Thoracic aorta (tissue), 2 donors: ENCODE results near the gene SNAP23. TPM values are rescaled to one million over a fixed set of nuclear protein-coding genes. Genes with fewer than 3 reads are reported as not detected.
A peak's percentile ranks its signal among the peaks of the same experiment; 100 is the strongest.

ENCODE experiments used
- ATAC-seq: fragments of 150-250 bp; one replicate; pipeline ENCODE4 v1.8.0; 2017; ENCODE audit warnings: low read depth; ENCODE audit not compliant: insufficient number of reproducible peaks, low FRiP score
- DNase-seq: peaks from one replicate; pipeline ENCODE4 v3.0.0-alpha.2; 2020; ENCODE audit warnings: low spot score
- H3K27ac ChIP-seq, 2 donors: fragments of 200-600 bp; sonication (generic); 1 replicate in 1 of 2; 2 replicates in 1 of 2; pipeline ENCODE4 v1.5.1; 2016; ENCODE audit warnings: mild to moderate bottlenecking in 2 of 2, moderate library complexity in 2 of 2
- H3K27me3 ChIP-seq: fragments of 200-600 bp; sonication (generic); replicated peaks from 2 replicates; pipeline ENCODE4 v1.6.0; 2016; ENCODE audit warnings: mild to moderate bottlenecking; ENCODE audit not compliant: insufficient read depth
- H3K36me3 ChIP-seq: fragments of 200-600 bp; sonication (generic); one replicate; pipeline ENCODE4 v1.5.1; 2016
- H3K4me1 ChIP-seq, 2 donors: fragments of 200-600 bp; sonication (generic); 1 replicate in 1 of 2; 2 replicates in 1 of 2; pipeline versions ENCODE4 v1.5.1 to v1.6.0; 2016; ENCODE audit warnings: low read depth in 2 of 2, mild to moderate bottlenecking in 1 of 2; ENCODE audit not compliant: control insufficient read depth in 1 of 2
- H3K4me3 ChIP-seq: fragments of 200-600 bp; sonication (generic); 2 replicates; pipeline ENCODE4 v1.5.1; 2016; ENCODE audit warnings: mild to moderate bottlenecking
- H3K9me3 ChIP-seq: fragments of 200-600 bp; sonication (generic); 2 replicates; pipeline ENCODE4 v1.5.1; 2016
- total RNA-seq, 2 donors: library from RNA; depleted of rRNA; stranded (reverse); fragments of >200 nt; gene quantifications; one replicate each; pipeline versions ENCODE4 v1.1.0 to v1.2.3, GENCODE V29; 2016
- TF ChIP-seq, protein P1 (sequence below): fragments of 200-600 bp; sonication (generic); IDR thresholded peaks from one replicate; pipeline ENCODE4 v1.5.1; 2019; ENCODE audit warnings: antibody characterized with exemption

The SNAP23 gene
- total RNA-seq, 2 donors from 2014 or later = 68.8 to 73.7 TPM

DNA sequence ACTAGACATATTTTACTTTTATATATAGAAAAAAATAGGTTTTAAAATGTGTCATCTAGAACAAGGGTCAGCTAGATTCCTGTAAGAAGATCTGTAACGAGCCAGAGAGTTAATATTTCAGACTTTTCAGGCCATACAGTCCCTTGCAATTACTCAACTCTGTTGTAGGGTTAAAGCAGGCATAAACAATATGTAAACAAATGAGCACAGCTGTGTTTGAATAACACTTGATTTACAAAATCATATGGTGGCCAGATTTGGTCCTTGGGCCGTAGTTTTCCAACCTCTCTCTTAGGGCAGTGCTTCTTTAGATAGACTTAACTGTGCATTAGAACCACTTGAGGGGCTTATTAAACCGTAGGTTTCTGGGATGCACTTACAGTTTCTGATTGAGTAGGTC, 33.5 kb downstream of the SNAP23 start:
- TF ChIP-seq, protein P1, sequence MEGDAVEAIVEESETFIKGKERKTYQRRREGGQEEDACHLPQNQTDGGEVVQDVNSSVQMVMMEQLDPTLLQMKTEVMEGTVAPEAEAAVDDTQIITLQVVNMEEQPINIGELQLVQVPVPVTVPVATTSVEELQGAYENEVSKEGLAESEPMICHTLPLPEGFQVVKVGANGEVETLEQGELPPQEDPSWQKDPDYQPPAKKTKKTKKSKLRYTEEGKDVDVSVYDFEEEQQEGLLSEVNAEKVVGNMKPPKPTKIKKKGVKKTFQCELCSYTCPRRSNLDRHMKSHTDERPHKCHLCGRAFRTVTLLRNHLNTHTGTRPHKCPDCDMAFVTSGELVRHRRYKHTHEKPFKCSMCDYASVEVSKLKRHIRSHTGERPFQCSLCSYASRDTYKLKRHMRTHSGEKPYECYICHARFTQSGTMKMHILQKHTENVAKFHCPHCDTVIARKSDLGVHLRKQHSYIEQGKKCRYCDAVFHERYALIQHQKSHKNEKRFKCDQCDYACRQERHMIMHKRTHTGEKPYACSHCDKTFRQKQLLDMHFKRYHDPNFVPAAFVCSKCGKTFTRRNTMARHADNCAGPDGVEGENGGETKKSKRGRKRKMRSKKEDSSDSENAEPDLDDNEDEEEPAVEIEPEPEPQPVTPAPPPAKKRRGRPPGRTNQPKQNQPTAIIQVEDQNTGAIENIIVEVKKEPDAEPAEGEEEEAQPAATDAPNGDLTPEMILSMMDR = no peak
- DNase-seq (no peak), ATAC-seq (no peak)
- Histone ChIP-seq H3K27ac (no peak overlapping the region), H3K27me3 (no peaks in the 10 kb centered on the region), H3K4me3 (no peak overlapping the region), H3K4me1 (no peaks in the 10 kb centered on the region), H3K36me3 (peaks cover 36% of the 10 kb centered on the region), H3K9me3 (no peaks in the 10 kb centered on the region)

DNA sequence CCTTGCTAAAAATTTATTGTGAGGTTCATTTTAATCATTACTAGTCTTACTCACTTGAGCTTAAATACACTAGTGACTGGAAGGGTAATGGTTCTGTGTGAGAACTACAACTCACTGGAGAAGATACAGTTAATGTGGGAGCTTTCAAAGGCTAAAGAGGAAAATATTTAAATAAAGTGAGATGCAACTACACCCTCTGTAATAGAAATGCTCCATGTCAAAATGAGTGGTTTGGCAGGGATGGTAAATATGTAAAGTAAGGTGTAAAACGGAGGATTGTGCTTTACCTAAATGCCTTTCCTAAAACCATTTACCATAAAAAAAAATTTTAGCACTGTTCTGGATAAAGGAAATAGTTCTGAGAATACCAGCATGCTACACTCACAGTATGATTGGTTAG, 37.8 kb downstream of the SNAP23 start:
- TF ChIP-seq, protein P1 = no peak
- no peak overlapping the region for H3K27ac ChIP-seq
- no peaks in the 10 kb centered on the region for H3K9me3 ChIP-seq
- H3K4me1 ChIP-seq = no peaks in the 10 kb centered on the region
- H3K27me3 ChIP-seq = no peaks in the 10 kb centered on the region
- ATAC-seq = no peak
- H3K36me3 ChIP-seq = peaks cover 26% of the 10 kb centered on the region
- no peak overlapping the region for H3K4me3 ChIP-seq
- no peak for DNase-seq

DNA sequence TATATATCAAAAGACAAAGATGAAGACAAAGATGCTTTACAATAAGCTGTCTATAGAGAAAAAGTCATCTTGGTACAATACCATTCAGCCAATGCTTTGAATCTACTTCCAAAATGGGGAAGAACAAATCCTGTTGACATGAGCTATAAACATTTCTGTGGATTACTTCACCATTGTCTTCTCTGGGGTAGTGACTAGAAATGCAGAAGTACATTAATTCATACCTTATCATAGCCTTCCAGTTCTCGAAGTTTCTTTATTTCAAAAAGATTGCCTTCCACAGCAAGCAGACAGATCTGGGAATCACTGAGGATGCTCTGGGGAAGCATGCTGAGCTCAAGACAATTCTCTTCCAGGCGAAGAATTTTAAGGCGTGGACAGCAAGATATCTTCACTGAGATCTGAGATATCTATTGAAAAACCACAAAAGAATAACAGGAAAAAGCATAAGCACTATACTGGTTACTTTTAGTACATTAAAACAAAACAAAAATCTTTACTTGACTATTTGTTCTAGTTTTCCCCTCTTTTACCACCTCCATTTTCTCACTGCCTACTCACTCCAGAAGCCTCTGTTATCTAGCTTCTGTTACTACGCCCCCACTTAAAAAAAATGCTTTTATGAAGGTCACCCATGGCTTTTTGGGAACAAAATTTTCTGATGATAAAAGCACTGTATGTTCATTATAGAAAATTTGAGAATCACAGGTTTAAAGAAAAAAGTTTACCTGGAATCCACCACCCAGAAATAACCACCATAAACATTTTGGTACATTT, 49.6 kb downstream of the SNAP23 start:
- Histone ChIP-seq H3K36me3 (no peaks in the 10 kb centered on the region), H3K4me3 (no peak overlapping the region), H3K4me1 (peaks cover 13 to 20% of the 10 kb centered on the region in 2 donors), H3K9me3 (no peaks in the 10 kb centered on the region), H3K27me3 (no peaks in the 10 kb centered on the region), H3K27ac (no peak overlapping the region)
- TF ChIP-seq, protein P1 = no peak
- DNase-seq (no peak), ATAC-seq (no peak)

DNA sequence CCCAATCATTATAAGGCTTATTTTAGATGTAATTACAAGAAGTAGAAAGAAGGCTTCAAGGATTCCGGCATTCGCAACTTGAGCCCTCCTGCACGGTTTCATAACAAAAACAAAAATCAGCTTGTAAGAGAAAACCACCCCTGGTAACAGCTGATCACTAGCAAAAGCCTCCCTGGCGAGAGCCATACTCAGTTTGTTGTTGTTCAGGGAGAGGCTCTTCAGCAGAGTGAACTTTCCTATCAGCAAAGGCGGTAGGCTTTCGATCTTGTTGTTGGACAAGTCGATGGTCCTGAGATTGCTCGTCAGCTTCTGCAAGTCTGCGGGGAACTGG, 52.4 kb downstream of the SNAP23 start:
- ATAC-seq = no peak
- H3K27ac ChIP-seq = peak overlapping the region; percentile 91 to 94
- H3K9me3 ChIP-seq = no peaks in the 10 kb centered on the region
- TF ChIP-seq, protein P1 = no peak
- H3K27me3 ChIP-seq = no peaks in the 10 kb centered on the region
- no peak for DNase-seq
- peaks cover 13 to 25% of the 10 kb centered on the region in 2 donors for H3K4me1 ChIP-seq
- no peaks in the 10 kb centered on the region for H3K36me3 ChIP-seq
- H3K4me3 ChIP-seq = peak overlapping the region; percentile 95

DNA sequence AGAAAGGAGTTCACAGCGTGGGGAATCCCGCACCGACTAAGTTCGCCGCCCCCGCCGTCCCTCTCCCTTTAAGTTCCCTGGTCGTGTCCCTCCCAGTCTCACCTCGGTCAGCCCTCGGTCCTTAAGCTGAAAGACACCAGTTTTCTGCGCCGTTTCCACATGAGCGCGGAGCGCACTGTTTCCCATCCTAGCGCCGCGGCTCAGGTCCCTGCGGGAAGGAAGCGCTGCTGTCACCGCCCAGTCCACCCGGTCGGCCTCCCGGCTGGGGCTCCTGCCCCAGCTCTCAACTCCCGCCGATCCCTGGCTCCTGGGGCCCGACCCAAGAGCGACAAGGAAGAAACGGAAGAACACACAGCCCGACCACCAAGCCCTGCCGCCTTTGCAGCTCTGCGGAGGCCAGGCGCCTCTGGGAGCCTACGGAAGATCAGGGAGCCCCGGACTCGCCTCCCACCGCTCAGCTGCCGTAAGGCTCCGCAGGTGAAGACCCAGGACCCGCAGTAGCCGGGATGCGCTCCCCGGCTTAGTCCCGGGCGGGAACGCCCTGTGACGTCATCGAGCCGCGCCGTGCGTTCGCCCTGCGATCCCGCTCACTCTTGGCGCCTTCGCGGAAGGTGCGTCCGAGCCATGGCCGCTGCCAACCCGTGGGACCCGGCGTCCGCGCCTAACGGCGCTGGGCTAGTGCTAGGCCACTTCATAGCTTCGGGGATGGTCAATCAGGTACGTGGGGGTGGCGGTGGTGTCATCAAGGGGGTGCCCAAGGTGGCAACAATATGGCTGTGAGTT, 53.0 kb downstream of the SNAP23 start, which contains the start of the genes HAUS2 and LRRC57:
Gene HAUS2 (plus strand): TSS at position 590 of the 783 bp plus-strand sequence. CDS start 35 bp downstream, at position 625.
Gene LRRC57 (minus strand): TSS at position 545 of the 783 bp plus-strand sequence. CDS start 359 bp downstream, at position 186.
- Histone ChIP-seq H3K4me3 (peak within 1 kb of the TSS; percentile 95), H3K9me3 (no peaks in the 10 kb centered on the region)
- TF ChIP-seq, protein P1 = no peak

More for the DNA sequence above, 53.0 kb downstream of the SNAP23 start, which contains the start of the genes HAUS2 and LRRC57:
- ATAC-seq (peak; percentile 89), DNase-seq (no peak)
- peaks cover 13 to 25% of the 10 kb centered on the region in 2 donors for H3K4me1 ChIP-seq
- H3K36me3 ChIP-seq = no peaks in the 10 kb centered on the region
- no peaks in the 10 kb centered on the region for H3K27me3 ChIP-seq
- peak within 1 kb of the TSS; percentile 91 to 94 for H3K27ac ChIP-seq
